Measurements from ENCODE around the gene SLC35F3. TPM values are rescaled to one million over a fixed set of nuclear protein-coding genes. Genes with fewer than 3 reads are reported as not detected.

The SLC35F3 gene
- total RNA-seq, 6 experiments from 2014 or later = not detected

DNA sequence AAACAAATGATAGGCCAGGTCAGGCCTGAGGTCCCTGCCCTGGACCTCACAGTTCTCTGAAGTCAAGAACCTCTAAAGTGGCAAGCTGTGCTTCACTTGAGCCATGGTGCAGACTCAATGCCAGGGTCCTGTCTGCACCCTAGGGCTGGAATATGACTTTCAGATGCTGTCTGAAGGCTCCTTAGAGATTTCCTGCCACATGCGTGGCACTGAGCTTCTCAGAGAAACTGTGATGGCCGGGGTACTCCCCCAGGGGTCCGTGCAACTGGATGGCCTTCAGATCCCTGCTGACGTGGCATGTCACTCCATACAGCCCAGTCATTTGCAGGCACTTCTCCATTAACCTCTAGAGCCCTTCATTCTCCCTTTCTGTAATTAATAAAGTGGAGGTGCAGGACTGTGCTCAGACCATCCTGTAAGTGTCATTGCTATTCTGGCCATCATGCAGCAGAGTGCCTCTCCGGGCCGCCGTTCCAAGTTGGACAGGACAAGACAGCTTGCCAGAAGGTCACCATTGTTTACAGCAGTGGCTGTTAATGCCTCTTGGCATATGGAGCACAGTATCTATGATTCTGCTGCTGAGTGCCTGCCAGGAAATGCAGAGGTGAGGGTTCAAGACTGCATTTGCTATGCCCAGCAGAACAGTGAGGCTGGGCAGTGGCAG, 263.7 kb downstream of the SLC35F3 start:
- DNase-seq = no peak
- ATAC-seq = no peak
- Histone ChIP-seq H3K27ac (no peak overlapping the region), H3K27me3 (no peaks in the 10 kb centered on the region), H3K9me3 (no peaks in the 10 kb centered on the region), H3K4me3 (no peak overlapping the region), H3K36me3 (no peaks in the 10 kb centered on the region), H3K4me1 (no peaks in the 10 kb centered on the region)
- intact Hi-C loops (cut with DNase I) = loop anchor here in 1 of 2 donors (10.0 kb wide), 1 partner anchor 127 kb away; no protein-coding TSS in a partner anchor
- TF ChIP-seq POLR2A (IDR thresholded peaks at IDR 0.05) = no peak
- TF ChIP-seq, protein P1, sequence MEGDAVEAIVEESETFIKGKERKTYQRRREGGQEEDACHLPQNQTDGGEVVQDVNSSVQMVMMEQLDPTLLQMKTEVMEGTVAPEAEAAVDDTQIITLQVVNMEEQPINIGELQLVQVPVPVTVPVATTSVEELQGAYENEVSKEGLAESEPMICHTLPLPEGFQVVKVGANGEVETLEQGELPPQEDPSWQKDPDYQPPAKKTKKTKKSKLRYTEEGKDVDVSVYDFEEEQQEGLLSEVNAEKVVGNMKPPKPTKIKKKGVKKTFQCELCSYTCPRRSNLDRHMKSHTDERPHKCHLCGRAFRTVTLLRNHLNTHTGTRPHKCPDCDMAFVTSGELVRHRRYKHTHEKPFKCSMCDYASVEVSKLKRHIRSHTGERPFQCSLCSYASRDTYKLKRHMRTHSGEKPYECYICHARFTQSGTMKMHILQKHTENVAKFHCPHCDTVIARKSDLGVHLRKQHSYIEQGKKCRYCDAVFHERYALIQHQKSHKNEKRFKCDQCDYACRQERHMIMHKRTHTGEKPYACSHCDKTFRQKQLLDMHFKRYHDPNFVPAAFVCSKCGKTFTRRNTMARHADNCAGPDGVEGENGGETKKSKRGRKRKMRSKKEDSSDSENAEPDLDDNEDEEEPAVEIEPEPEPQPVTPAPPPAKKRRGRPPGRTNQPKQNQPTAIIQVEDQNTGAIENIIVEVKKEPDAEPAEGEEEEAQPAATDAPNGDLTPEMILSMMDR (IDR thresholded peaks at IDR 0.05) = no peak
- WGBS (ENCODE audit: insufficient coverage, low coverage, low lambda C conversion rate, missing lambda C conversion rate) = 76% methylated on average over 3 of the region's 7 CpGs

DNA sequence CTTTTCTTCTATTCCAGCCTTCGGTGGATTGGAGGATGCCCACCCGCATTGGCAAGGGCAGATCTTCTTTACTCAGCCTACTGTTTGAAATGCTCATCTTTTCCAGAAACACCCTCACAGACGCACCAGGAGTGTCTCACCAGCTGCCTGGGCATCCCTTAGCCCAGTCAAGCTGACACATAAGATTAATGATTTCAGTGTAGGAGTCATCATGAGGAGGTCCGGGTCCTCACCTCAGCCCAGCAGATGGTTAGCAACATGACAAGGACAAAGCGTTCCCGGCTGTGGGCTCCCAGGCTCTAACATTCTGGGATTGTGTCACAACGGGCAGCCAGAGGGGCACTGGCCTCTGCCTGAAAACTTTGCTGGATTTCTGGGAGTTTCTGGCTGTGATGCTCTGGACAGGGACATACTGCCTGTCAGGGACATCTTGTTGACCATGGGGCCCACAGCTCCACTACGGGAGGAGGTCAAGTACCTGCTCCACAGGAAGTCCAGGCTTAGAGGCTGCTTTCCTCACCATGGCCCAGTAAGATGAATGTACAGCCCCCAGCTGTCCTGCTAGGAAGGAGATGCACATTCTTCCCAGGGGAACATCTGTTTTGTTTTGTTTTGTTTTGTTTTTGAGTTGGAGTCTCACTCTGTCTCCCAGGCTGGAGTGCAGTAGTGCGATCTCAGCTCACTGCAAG, 264.8 kb downstream of the SLC35F3 start:
- H3K27ac ChIP-seq = no peak overlapping the region
- intact Hi-C loops (cut with DNase I) = loop anchor here in 1 of 2 donors (10.0 kb wide), 1 partner anchor 125 kb away; no protein-coding TSS in a partner anchor

DNA sequence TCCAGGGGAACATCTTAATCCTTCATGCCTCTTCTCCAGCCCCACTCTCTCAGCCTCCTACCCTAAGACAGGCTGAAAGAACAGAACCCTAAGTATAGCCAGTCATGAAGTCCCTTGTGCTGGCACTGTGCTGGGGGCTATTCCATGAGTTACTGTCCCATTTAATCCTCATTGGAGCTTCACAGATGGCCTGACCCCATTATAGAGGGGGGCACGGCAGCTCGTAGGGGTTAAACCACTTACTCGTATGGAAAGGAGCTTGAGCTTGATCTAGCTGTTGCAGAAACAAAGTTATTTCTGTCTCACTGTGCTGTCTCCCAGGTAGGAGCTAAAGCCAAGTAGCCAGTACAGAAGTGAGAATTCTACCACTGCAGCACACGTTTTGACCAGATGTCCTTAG, 265.6 kb downstream of the SLC35F3 start:
- Histone ChIP-seq H3K27me3 (no peaks in the 10 kb centered on the region), H3K4me1 (no peaks in the 10 kb centered on the region), H3K4me3 (no peak overlapping the region), H3K9me3 (no peaks in the 10 kb centered on the region), H3K27ac (no peak overlapping the region), H3K36me3 (no peaks in the 10 kb centered on the region)
- TF ChIP-seq, protein P1 (IDR thresholded peaks at IDR 0.05) = no peak
- TF ChIP-seq POLR2A (IDR thresholded peaks at IDR 0.05) = no peak
- ATAC-seq (no peak), DNase-seq (no peak)
- intact Hi-C loops (cut with DNase I) = no loop called here
- whole genome bisulfite sequencing (ENCODE audit: insufficient coverage, low coverage, low lambda C conversion rate, missing lambda C conversion rate) = 27% methylated on average over 4 of the region's 4 CpGs

More for the DNA sequence above, 264.8 kb downstream of the SLC35F3 start:
- Histone ChIP-seq H3K4me3 (no peak overlapping the region), H3K36me3 (no peaks in the 10 kb centered on the region), H3K4me1 (no peaks in the 10 kb centered on the region), H3K27me3 (no peaks in the 10 kb centered on the region), H3K9me3 (no peaks in the 10 kb centered on the region)
- DNase-seq (no peak), ATAC-seq (no peak)
- TF ChIP-seq POLR2A (IDR thresholded peaks at IDR 0.05) = no peak
- TF ChIP-seq, protein P1 (IDR thresholded peaks at IDR 0.05) = no peak
- 83% methylated on average over 1 of the region's 9 CpGs for WGBS (ENCODE audit: insufficient coverage, low coverage, low lambda C conversion rate, missing lambda C conversion rate)

DNA sequence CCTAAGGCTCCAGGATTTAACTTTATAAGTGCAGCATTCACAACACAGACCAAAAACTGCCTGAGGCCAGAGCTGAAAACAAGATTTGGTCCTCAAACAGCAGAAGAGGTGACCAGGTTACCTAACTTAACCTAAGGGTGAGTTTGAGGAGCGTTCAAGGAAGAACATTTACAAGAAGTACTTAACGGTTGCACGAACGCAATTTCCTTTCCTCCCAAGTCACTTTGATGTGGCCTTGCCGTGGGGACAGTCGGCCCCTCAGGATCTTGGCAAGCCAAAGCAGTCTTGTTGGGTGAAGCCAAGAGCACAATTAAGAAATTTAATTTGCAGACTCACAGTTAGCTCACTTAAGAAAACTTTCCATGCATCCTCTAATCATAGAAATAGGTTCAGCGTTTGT, 266.1 kb downstream of the SLC35F3 start:
- intact Hi-C loops (cut with DNase I) = no loop called here
- no peak for ATAC-seq

More for the DNA sequence above, 266.1 kb downstream of the SLC35F3 start:
- TF ChIP-seq, protein P1 (IDR thresholded peaks at IDR 0.05) = no peak
- no peak for TF ChIP-seq POLR2A (IDR thresholded peaks at IDR 0.05)
- H3K36me3 ChIP-seq = no peaks in the 10 kb centered on the region
- H3K9me3 ChIP-seq = no peaks in the 10 kb centered on the region
- DNase-seq = no peak
- WGBS (ENCODE audit: insufficient coverage, low coverage, low lambda C conversion rate, missing lambda C conversion rate) = 35% methylated on average over 4 of the region's 7 CpGs
- H3K27me3 ChIP-seq = no peaks in the 10 kb centered on the region
- no peak overlapping the region for H3K27ac ChIP-seq
- no peak overlapping the region for H3K4me3 ChIP-seq
- no peaks in the 10 kb centered on the region for H3K4me1 ChIP-seq

Measured in right lobe of liver (tissue), 6 donors.